B cell (primary cell): ENCODE measurements around the gene LRP5.

Source experiments
- EZH2 ChIP-seq: IDR thresholded peaks from 2 replicates; pipeline ENCODE4 v1.6.1; 2012; ENCODE audit warnings: borderline replicate concordance, low read depth, mild to moderate bottlenecking, moderate library complexity, low read length; ENCODE audit not compliant: insufficient read depth, poor library complexity, severe bottlenecking
- TF ChIP-seq, protein P1 (sequence below): fragments of 200-600 bp; IDR thresholded peaks from one replicate; pipeline ENCODE4 v1.8.0; 2022; ENCODE audit warnings: antibody characterized with exemption, mild to moderate bottlenecking

DNA sequence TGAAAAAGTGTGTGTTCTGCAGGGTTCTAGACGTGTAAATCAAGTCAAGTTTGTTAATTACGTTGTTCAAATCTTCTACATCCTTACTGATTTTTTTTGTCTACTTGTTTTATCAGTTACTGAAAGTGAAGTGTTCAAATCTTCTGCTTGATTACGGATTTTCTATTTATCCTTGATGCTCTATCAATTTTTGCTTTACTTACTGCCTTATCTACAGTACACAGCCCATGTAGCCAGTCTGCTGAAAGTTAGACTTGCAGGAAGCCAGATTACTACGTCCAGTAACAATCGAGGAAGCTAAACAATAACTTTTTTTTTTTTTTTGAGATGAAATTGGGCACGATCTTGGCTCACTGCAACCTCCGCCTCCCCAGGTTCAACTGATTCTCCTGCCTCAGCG is 25.0 kb upstream of the LRP5 start:
- TF ChIP-seq, protein P1, sequence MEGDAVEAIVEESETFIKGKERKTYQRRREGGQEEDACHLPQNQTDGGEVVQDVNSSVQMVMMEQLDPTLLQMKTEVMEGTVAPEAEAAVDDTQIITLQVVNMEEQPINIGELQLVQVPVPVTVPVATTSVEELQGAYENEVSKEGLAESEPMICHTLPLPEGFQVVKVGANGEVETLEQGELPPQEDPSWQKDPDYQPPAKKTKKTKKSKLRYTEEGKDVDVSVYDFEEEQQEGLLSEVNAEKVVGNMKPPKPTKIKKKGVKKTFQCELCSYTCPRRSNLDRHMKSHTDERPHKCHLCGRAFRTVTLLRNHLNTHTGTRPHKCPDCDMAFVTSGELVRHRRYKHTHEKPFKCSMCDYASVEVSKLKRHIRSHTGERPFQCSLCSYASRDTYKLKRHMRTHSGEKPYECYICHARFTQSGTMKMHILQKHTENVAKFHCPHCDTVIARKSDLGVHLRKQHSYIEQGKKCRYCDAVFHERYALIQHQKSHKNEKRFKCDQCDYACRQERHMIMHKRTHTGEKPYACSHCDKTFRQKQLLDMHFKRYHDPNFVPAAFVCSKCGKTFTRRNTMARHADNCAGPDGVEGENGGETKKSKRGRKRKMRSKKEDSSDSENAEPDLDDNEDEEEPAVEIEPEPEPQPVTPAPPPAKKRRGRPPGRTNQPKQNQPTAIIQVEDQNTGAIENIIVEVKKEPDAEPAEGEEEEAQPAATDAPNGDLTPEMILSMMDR: no peak
- no peak for TF ChIP-seq EZH2
